Vein endothelial cell (primary cell): ENCODE data around the gene ARHGEF16. TPM values are rescaled to one million over a fixed set of nuclear protein-coding genes. Genes with fewer than 3 reads are reported as not detected.

ENCODE experiments used
- total RNA-seq: library from RNA; depleted of rRNA; stranded (reverse); fragments of >200 nt; gene quantifications from 2 replicates; pipeline ENCODE4 v1.2.3, GENCODE V29; 2012

Gene ARHGEF16
- total RNA-seq = 1.1 and 1.3 TPM in 2 replicates

GRCh38 chr1:3453891-3454810, at the start of gene ARHGEF16:
TSS of gene ARHGEF16 (plus strand) at chr1:3454665. CDS start at chr1:3463085, 8,420 bp downstream.

Other genes starting within 250 kb of the ARHGEF16 start
- 40.7 and 92.4 TPM in 2 replicates for gene MEGF6, start 156.8 kb downstream of the ARHGEF16 start, total RNA-seq
- gene TPRG1L, start 170.3 kb downstream of the ARHGEF16 start, total RNA-seq = 40.0 and 44.7 TPM in 2 replicates
- 14.2 and 14.7 TPM in 2 replicates for gene WRAP73, start 195.4 kb downstream of the ARHGEF16 start, total RNA-seq
- 0.10 TPM in 1 of 2 replicates, not detected in the other for gene TP73, start 197.9 kb downstream of the ARHGEF16 start, total RNA-seq